Jurkat, Clone E6-1 (cell line): ENCODE results near the gene ANO10.
"Not testable (repeated sequence)": the region's sequence is repeated elsewhere in the genome, so short reads cannot be mapped to it uniquely, and the experiment has no call there.

ENCODE experiments used
- DNase-seq: peaks from one replicate; pipeline ENCODE4 v3.0.0-alpha.2; 2011; ENCODE audit warnings: low read depth, low spot score
- H3K4me3 ChIP-seq: 2 replicates; pipeline ENCODE4 v1.5.1; 2011; ENCODE audit warnings: mild to moderate bottlenecking, low read length, control low read depth, moderate library complexity

The ANO10 gene

GRCh38 chr3:43632986-43633385 lies 11.2 kb upstream of the ANO10 start:
- H3K4me3 ChIP-seq, result no peak overlapping the region
- DNase-seq, result no peak

GRCh38 chr3:43632269-43632733 lies 10.5 kb upstream of the ANO10 start:
- no peak for DNase-seq

GRCh38 chr3:43629741-43630140 lies 7.9 kb upstream of the ANO10 start:
- no peak overlapping the region for H3K4me3 ChIP-seq
- no peak for DNase-seq

More at GRCh38 chr3:43632269-43632733, 10.5 kb upstream of the ANO10 start:
- H3K4me3 ChIP-seq, result no peak overlapping the region

- no peak overlapping the region for H3K4me3 ChIP-seq
- no peak for DNase-seq
Measured at GRCh38 chr3:43629257-43629656, 7.4 kb upstream of the ANO10 start.

- H3K4me3 ChIP-seq, result no peak overlapping the region
- DNase-seq, result no peak
Measured at GRCh38 chr3:43627360-43627759, 5.5 kb upstream of the ANO10 start.

- H3K4me3 ChIP-seq, result no peak overlapping the region
- no peak for DNase-seq
Measured at GRCh38 chr3:43624619-43625305, 3.0 kb upstream of the ANO10 start.

GRCh38 chr3:43620831-43621655 lies 768 bp downstream of the ANO10 start:
- DNase-seq, result no peak
- H3K4me3 ChIP-seq, result peak overlapping the region; percentile 61

- DNase-seq, result no peak
- no peak overlapping the region for H3K4me3 ChIP-seq
Measured at GRCh38 chr3:43619588-43619987, 2.2 kb downstream of the ANO10 start.

GRCh38 chr3:43618142-43618541 lies 3.7 kb downstream of the ANO10 start:
- DNase-seq, result no peak
- no peak overlapping the region for H3K4me3 ChIP-seq

- no peak overlapping the region for H3K4me3 ChIP-seq
- DNase-seq, result no peak
Measured at GRCh38 chr3:43616034-43616433, 5.8 kb downstream of the ANO10 start.

- DNase-seq, result no peak
- no peak overlapping the region for H3K4me3 ChIP-seq
Measured at GRCh38 chr3:43615133-43615532, 6.7 kb downstream of the ANO10 start.

GRCh38 chr3:43613976-43614375 lies 7.8 kb downstream of the ANO10 start:
- H3K4me3 ChIP-seq, result no peak overlapping the region
- no peak for DNase-seq

GRCh38 chr3:43612419-43612818 lies 9.4 kb downstream of the ANO10 start:
- DNase-seq, result no peak
- H3K4me3 ChIP-seq, result no peak overlapping the region

- no peak for DNase-seq
Measured at GRCh38 chr3:43609406-43609805, 12.4 kb downstream of the ANO10 start.

GRCh38 chr3:43608751-43609150 lies 13.1 kb downstream of the ANO10 start:
- DNase-seq, result no peak
- no peak overlapping the region for H3K4me3 ChIP-seq

More at GRCh38 chr3:43609406-43609805, 12.4 kb downstream of the ANO10 start:
- H3K4me3 ChIP-seq, result no peak overlapping the region

GRCh38 chr3:43606284-43606683 lies 15.5 kb downstream of the ANO10 start:
- DNase-seq, result no peak
- H3K4me3 ChIP-seq, result no peak overlapping the region

GRCh38 chr3:43599959-43600358 lies 21.9 kb downstream of the ANO10 start:
- DNase-seq, result not testable (repeated sequence)

GRCh38 chr3:43597961-43598360 lies 23.9 kb downstream of the ANO10 start:
- H3K4me3 ChIP-seq, result no peak overlapping the region
- DNase-seq, result no peak

More at GRCh38 chr3:43599959-43600358, 21.9 kb downstream of the ANO10 start:
- H3K4me3 ChIP-seq, result not testable (repeated sequence)

- not testable (repeated sequence) for DNase-seq, H3K4me3 ChIP-seq
Measured at GRCh38 chr3:43596178-43596577, 25.6 kb downstream of the ANO10 start.

GRCh38 chr3:43595280-43595679 lies 26.5 kb downstream of the ANO10 start:
- not testable (repeated sequence) for DNase-seq, H3K4me3 ChIP-seq
